H1 (cell line): ENCODE measurements around the gene KCNMA1. TPM values are rescaled to one million over a fixed set of nuclear protein-coding genes. Genes with fewer than 3 reads are reported as not detected.

Experiments
- CTCF ChIA-PET: fragments of 300-600 bp; sonication (Branson Sonifier 250); formaldehyde crosslinking; loops from one replicate; lab custom pipeline; 2021; ENCODE audit not compliant: partially characterized antibody; lab: Charles Lee
- POLR2A ChIA-PET: fragments of 300-600 bp; sonication (Branson Sonifier 250); formaldehyde crosslinking; loops from one replicate; lab custom pipeline; 2021; ENCODE audit warnings: inconsistent platforms; ENCODE audit not compliant: partially characterized antibody; lab: Charles Lee
- DNase-seq, 2 experiments: peaks; one replicate each; pipeline versions ENCODE4 v3.0.0 to v3.0.0-alpha.2; 2010 to 2022; ENCODE audit warnings: low spot score in 2 of 2, low read depth in 1 of 2, mixed read lengths in 1 of 2
- FAIRE-seq: peaks from 2 replicates; lab custom pipeline; 2011; peaks lifted over from hg19 to GRCh38; lab: Jason Lieb, UNC
- H2AFZ ChIP-seq: 2 replicates; pipeline ENCODE4 v1.8.1; 2012; ENCODE audit warnings: low read length, inconsistent platforms
- H2AK5ac ChIP-seq: 2 replicates; pipeline ENCODE4 v1.6.1; 2013; ENCODE audit warnings: low read depth, low read length
- H2BK120ac ChIP-seq: replicated peaks from 2 replicates; pipeline ENCODE3; 2013; ENCODE audit warnings: low read depth, low read length, inconsistent platforms
- H2BK12ac ChIP-seq: 2 replicates; pipeline ENCODE4 v1.6.1; 2013; ENCODE audit warnings: low read depth, low read length
- H2BK15ac ChIP-seq: 2 replicates; pipeline ENCODE4 v1.6.1; 2013; ENCODE audit warnings: low read length
- H2BK20ac ChIP-seq: 2 replicates; pipeline ENCODE4 v1.6.1; 2013; ENCODE audit warnings: low read length
- H2BK5ac ChIP-seq: 2 replicates; pipeline ENCODE4 v1.6.1; 2013; ENCODE audit warnings: low read depth, low read length
- H3K14ac ChIP-seq: 2 replicates; pipeline ENCODE4 v1.6.1; 2013; ENCODE audit warnings: inconsistent platforms; ENCODE audit not compliant: insufficient read length
- H3K18ac ChIP-seq: 2 replicates; pipeline ENCODE4 v1.6.1; 2013; ENCODE audit warnings: low read length; ENCODE audit errors: extremely low read depth
- H3K23ac ChIP-seq: 2 replicates; pipeline ENCODE4 v1.6.1; 2013; ENCODE audit warnings: inconsistent platforms; ENCODE audit not compliant: insufficient read length
- H3K23me2 ChIP-seq: 2 replicates; pipeline ENCODE4 v1.6.1; 2013; ENCODE audit warnings: low read depth, low read length
- H3K27ac ChIP-seq: 2 replicates; pipeline ENCODE4 v1.6.1; 2011; ENCODE audit warnings: low read depth, low read length, inconsistent platforms
- H3K27me3 ChIP-seq, 4 experiments: replicated peaks in 1 of 4; 1 replicate in 1 of 4; 2 replicates in 3 of 4; pipeline versions ENCODE4 v1.6.1 to v1.8.1; 2011 to 2013; ENCODE audit warnings: low read length in 3 of 4, mild to moderate bottlenecking in 3 of 4, inconsistent platforms in 2 of 4, mixed read lengths in 2 of 4, moderate library complexity in 1 of 4; ENCODE audit not compliant: control insufficient read depth in 3 of 4, insufficient read depth in 3 of 4; ENCODE audit errors: extremely low read depth in 1 of 4
- H3K36me3 ChIP-seq, 4 experiments: 2 replicates each; pipeline versions ENCODE4 v1.6.1 to v1.8.1; 2011 to 2013; ENCODE audit warnings: mild to moderate bottlenecking in 4 of 4, low read length in 3 of 4, moderate library complexity in 2 of 4, control low read depth in 1 of 4, inconsistent platforms in 1 of 4; ENCODE audit not compliant: insufficient read depth in 4 of 4, control insufficient read depth in 2 of 4
- H3K4ac ChIP-seq: replicated peaks from 2 replicates; pipeline ENCODE3; 2013; ENCODE audit warnings: low read length, low read depth, mixed read lengths, inconsistent platforms; ENCODE audit not compliant: insufficient read length
- H3K4me1 ChIP-seq, 4 experiments: replicated peaks in 1 of 4; 1 replicate in 1 of 4; 2 replicates in 3 of 4; pipeline versions ENCODE4 v1.6.1 to v1.8.1; 2011 to 2013; ENCODE audit warnings: low read length in 3 of 4, inconsistent platforms in 2 of 4, mixed read lengths in 1 of 4; ENCODE audit not compliant: insufficient read depth in 4 of 4, control insufficient read depth in 3 of 4
- H3K4me2 ChIP-seq, 2 experiments: 2 replicates each; pipeline versions ENCODE4 v1.6.1 to v1.8.1; 2011 to 2013; ENCODE audit warnings: low read depth in 2 of 2, low read length in 2 of 2, control low read depth in 1 of 2, inconsistent platforms in 1 of 2, mild to moderate bottlenecking in 1 of 2; ENCODE audit not compliant: insufficient read depth in 1 of 2
- H3K4me3 ChIP-seq, 4 experiments: fragments of 200-600, 300-600 bp in 1 of 4; sonication (generic), shearing (Covaris generic), sonication (Bioruptor Twin) in 1 of 4; 2 replicates each; pipeline versions ENCODE4 v1.5.1 to v1.8.1; 2011 to 2016; ENCODE audit warnings: low read length in 4 of 4, low read depth in 3 of 4, control low read depth in 2 of 4, inconsistent platforms in 2 of 4, mild to moderate bottlenecking in 2 of 4, mixed read lengths in 1 of 4, moderate library complexity in 1 of 4; ENCODE audit not compliant: insufficient read depth in 2 of 4; ENCODE audit errors: extremely low read depth in 1 of 4
- H3K56ac ChIP-seq: replicated peaks from 2 replicates; pipeline ENCODE3; 2013; ENCODE audit warnings: low read depth, mild to moderate bottlenecking, mixed read lengths, low read length, inconsistent platforms; ENCODE audit not compliant: insufficient read length
- H3K79me1 ChIP-seq: 2 replicates; pipeline ENCODE4 v1.6.1; 2013; ENCODE audit warnings: low read depth, low read length, control low read depth
- H3K79me2 ChIP-seq, 2 experiments: 2 replicates each; pipeline versions ENCODE4 v1.6.1 to v1.8.1; 2012 to 2013; ENCODE audit warnings: low read length in 2 of 2, mild to moderate bottlenecking in 2 of 2, inconsistent platforms in 1 of 2; ENCODE audit not compliant: insufficient read depth in 2 of 2, control insufficient read depth in 1 of 2
- H3K9ac ChIP-seq, 4 experiments: replicated peaks in 1 of 4; 1 replicate in 1 of 4; 2 replicates in 3 of 4; pipeline versions ENCODE4 v1.6.1 to v1.8.1; 2011 to 2013; ENCODE audit warnings: low read depth in 3 of 4, low read length in 3 of 4, control low read depth in 2 of 4, mild to moderate bottlenecking in 2 of 4, moderate library complexity in 2 of 4, inconsistent platforms in 1 of 4; ENCODE audit errors: extremely low read depth in 1 of 4
- H3K9me3 ChIP-seq, 2 experiments: 2 replicates each; pipeline versions ENCODE4 v1.6.1 to v1.8.1; 2012 to 2013; ENCODE audit warnings: mild to moderate bottlenecking in 2 of 2, moderate library complexity in 2 of 2, control low read depth in 1 of 2, inconsistent platforms in 1 of 2, low read depth in 1 of 2, low read length in 1 of 2, mixed read lengths in 1 of 2; ENCODE audit not compliant: insufficient read depth in 2 of 2
- H4K20me1 ChIP-seq, 2 experiments: replicated peaks in 1 of 2; 2 replicates each; pipeline versions ENCODE3 to v1.8.1; 2011 to 2013; ENCODE audit warnings: inconsistent platforms in 2 of 2, low read length in 2 of 2, mild to moderate bottlenecking in 1 of 2; ENCODE audit not compliant: insufficient read depth in 2 of 2, control insufficient read depth in 1 of 2
- H4K5ac ChIP-seq: 2 replicates; pipeline ENCODE4 v1.6.1; 2013; ENCODE audit warnings: low read length, low read depth, mixed read lengths, inconsistent platforms; ENCODE audit not compliant: insufficient read length
- H4K8ac ChIP-seq: 2 replicates; pipeline ENCODE4 v1.8.0; 2013; ENCODE audit warnings: mild to moderate bottlenecking, moderate library complexity, low read length, inconsistent platforms; ENCODE audit not compliant: insufficient read depth; ENCODE audit errors: extremely low read depth
- H4K91ac ChIP-seq: replicated peaks from 2 replicates; pipeline ENCODE3; 2013; ENCODE audit warnings: low read length, mixed read lengths, inconsistent platforms; ENCODE audit not compliant: insufficient read length
- BACH1 ChIP-seq: IDR thresholded peaks from 2 replicates; pipeline ENCODE4 v1.6.1; 2012; ENCODE audit warnings: low read length, improper control_type of control experiment
- BCL11A ChIP-seq, 2 experiments: IDR thresholded peaks; one replicate each; pipeline ENCODE4 v1.6.1; 2011; ENCODE audit warnings: low read depth in 2 of 2, low read length in 2 of 2, mild to moderate bottlenecking in 2 of 2
- HDAC2 ChIP-seq, 2 experiments: fragments of 300-600 bp in 1 of 2; sonication (generic) in 1 of 2; IDR thresholded peaks; 2 replicates each; pipeline ENCODE4 v1.6.1; 2011 to 2012; ENCODE audit warnings: low read depth in 2 of 2, low read length in 2 of 2, mild to moderate bottlenecking in 2 of 2, moderate library complexity in 2 of 2, borderline replicate concordance in 1 of 2, inconsistent platforms in 1 of 2
- KDM1A ChIP-seq: fragments of 200-600, 300-600 bp; sonication (generic); IDR thresholded peaks from 2 replicates; pipeline ENCODE4 v1.7.1; 2016; ENCODE audit warnings: mild to moderate bottlenecking, low read length, borderline replicate concordance
- POLR2A ChIP-seq, 2 experiments: IDR thresholded peaks; 1 replicate in 1 of 2; 2 replicates in 1 of 2; pipeline ENCODE4 v1.6.1; 2011; ENCODE audit warnings: low read depth in 2 of 2, low read length in 2 of 2, mild to moderate bottlenecking in 2 of 2; ENCODE audit errors: control extremely low read depth in 1 of 2
- POLR2AphosphoS5 ChIP-seq: IDR thresholded peaks from 2 replicates; pipeline ENCODE4 v1.6.1; 2011; ENCODE audit warnings: low read depth, low read length
- RAD21 ChIP-seq, 2 experiments: IDR thresholded peaks in 1 of 2; conservative IDR thresholded peaks in 1 of 2; 2 replicates each; pipeline ENCODE4 v1.6.1; 2011; ENCODE audit warnings: low read depth in 2 of 2, low read length in 2 of 2, improper control_type of control experiment in 1 of 2, inconsistent platforms in 1 of 2, mild to moderate bottlenecking in 1 of 2, moderate library complexity in 1 of 2
- SIX5 ChIP-seq: IDR thresholded peaks from 2 replicates; pipeline ENCODE4 v1.6.1; 2011; ENCODE audit warnings: mild to moderate bottlenecking, low read depth, low read length
- USF2 ChIP-seq: IDR thresholded peaks from 2 replicates; pipeline ENCODE4 v1.6.1; 2011; ENCODE audit warnings: low read length, improper control_type of control experiment
- WGBS, 2 experiments: shearing (Covaris generic) in 1 of 2; methylation state at CpG; one replicate each; pipeline versions ENCODE4 v1.1.6 to v1.1.7; 2013 to 2015; ENCODE audit warnings: low lambda C conversion rate in 2 of 2, mixed read lengths in 2 of 2, inconsistent platforms in 1 of 2, low coverage in 1 of 2, missing lambda C conversion rate in 1 of 2; ENCODE audit not compliant: insufficient replicate concordance in 2 of 2, insufficient coverage in 1 of 2, insufficient read length in 1 of 2; ENCODE audit errors: extremely low coverage in 1 of 2, missing lambda C conversion rate in 1 of 2; 5-methylcytosine and 5-hydroxymethylcytosine counted together
- polyA plus RNA-seq, 7 experiments: library from polyadenylated mRNA; depleted of rRNA in 3 of 7; stranded (reverse) in 5 of 7; unstranded in 2 of 7; fragments of >200 nt in 5 of 7; fragments of 200-250 nt in 2 of 7; gene quantifications; 1 replicate in 5 of 7; 2 replicates in 1 of 7; 4 replicates in 1 of 7; pipeline versions ENCODE4 v1.2.1 to v1.2.3, GENCODE V29; 2011 to 2013; ENCODE audit warnings: missing spikeins in 2 of 7, mixed read lengths in 2 of 7
- total RNA-seq: library from RNA; stranded (reverse); fragmentation: NEBNext Ultra II Directional; extraction: Animal tissue kit (Norgen Biotek cat#: 25700); gene quantifications from 2 replicates; pipeline ENCODE4 v1.2.1, GENCODE V29; 2021

The KCNMA1 gene
- total and polyA plus RNA-seq, 2 of the 8 experiments (the other 6 are each of a cell fraction or from before 2014, with no cell fraction given): 10.2 to 11.1 TPM

GRCh38 chr10:77680065-77680464 is 42.5 kb upstream of the KCNMA1 start:
- Histone ChIP-seq H2BK120ac (no peak overlapping the region), H3K23me2 (no peaks in the 10 kb centered on the region), H3K79me1 (no peaks in the 10 kb centered on the region), H3K4me2 (no peak overlapping the region), H3K27ac (no peak overlapping the region), H2AFZ (no peak overlapping the region), H3K79me2 (no peaks in the 10 kb centered on the region), H4K91ac (no peak overlapping the region), H3K23ac (no peak overlapping the region), H2BK20ac (peak overlapping the region; percentile 49; the same call in 1 of the 2 replicates), H3K9me3 (no peaks in the 10 kb centered on the region), H2BK5ac (no peak overlapping the region), H3K4me1 (peaks cover 0 to 12% (median 4%) of the 10 kb centered on the region in 4 experiments; a peak in 4 of 7 replicates), H3K18ac (no peak overlapping the region), H4K20me1 (no peaks in the 10 kb centered on the region), H3K27me3 (no peaks in the 10 kb centered on the region), H2AK5ac (peak overlapping the region; percentile 67; the same call in 1 of the 2 replicates), H3K9ac (no peak overlapping the region), H3K36me3 (no peaks in the 10 kb centered on the region), H3K14ac (no peak overlapping the region), H4K5ac (no peak overlapping the region), H3K56ac (no peak overlapping the region), H2BK15ac (0 out of 2 replicates have a peak overlapping the region, but pooled peaks have one; percentile 18), H3K4me3 (no peak overlapping the region), H2BK12ac (peak overlapping the region; percentile 33; the same call in 1 of the 2 replicates), H3K4ac (no peak overlapping the region), H4K8ac (no peak overlapping the region)
- 78% methylated on average over 2 of the region's 3 CpGs; no CpG with 5 or more reads in 1 of the 2 experiments for WGBS, 2 experiments
- DNase-seq (no peak), FAIRE-seq (no peak)
- ChIA-PET CTCF (interaction anchor here (0.8 to 1.9 kb wide), 7 partner anchors 19 to 506 kb away, joined by 3 to 5 read pairs (median 4); no protein-coding TSS in a partner anchor), POLR2A (no interaction called here)
- TF ChIP-seq POLR2AphosphoS5 (no peak), SIX5 (no peak), BCL11A (IDR thresholded peaks at IDR 0.05; ENCODE audit: low read depth in 2 of 2, low read length in 2 of 2) (no peak), RAD21 (IDR thresholded peaks at IDR 0.05 in 1 of 2, conservative IDR thresholded peaks at IDR 0.05 in 1 of 2; ENCODE audit: low read depth in 2 of 2, low read length in 2 of 2) (no peak), POLR2A (IDR thresholded peaks at IDR 0.05; ENCODE audit: control extremely low read depth in 1 of 2, low read depth in 2 of 2, low read length in 2 of 2) (no peak), USF2 (no peak), KDM1A (no peak), HDAC2 (IDR thresholded peaks at IDR 0.05; ENCODE audit: borderline replicate concordance in 1 of 2, low read depth in 2 of 2, low read length in 2 of 2) (no peak), BACH1 (no peak)
